ENCODE measurements around the gene CTSE. TPM values are rescaled to one million over a fixed set of nuclear protein-coding genes. Genes with fewer than 3 reads are reported as not detected.

CTSE gene
- total RNA-seq, 2 experiments from 2014 or later, result not detected

DNA sequence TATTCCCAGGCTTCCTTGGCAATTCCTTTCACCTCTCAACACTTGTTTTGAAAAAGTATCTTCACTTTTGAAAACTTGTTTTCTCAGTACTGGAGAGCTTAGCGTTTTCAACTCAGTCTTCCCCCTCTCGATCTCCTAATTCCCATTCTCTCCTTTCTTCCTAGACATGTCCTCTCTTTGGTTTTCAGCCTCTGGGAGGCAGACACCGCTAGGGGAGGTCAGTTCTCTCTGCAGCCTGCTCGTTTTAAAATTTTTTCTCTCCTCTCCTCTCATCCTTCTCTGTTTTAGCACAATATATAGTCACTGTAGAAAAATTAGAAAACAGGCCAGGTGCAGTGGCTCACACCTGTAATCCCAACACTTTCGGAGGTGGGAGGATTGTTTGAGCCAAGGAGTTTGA lies 16.6 kb upstream of the CTSE start:
- Mint-ChIP-seq H3K36me3 (ENCODE audit: low read depth) (no peaks in the 10 kb centered on the region), H3K27ac (no peak overlapping the region), H3K9me3 (no peaks in the 10 kb centered on the region), H3K27me3 (peaks cover 32% of the 10 kb centered on the region), H3K4me3 (no peak overlapping the region), H3K4me1 (peaks cover 18% of the 10 kb centered on the region)
- POLR2A ChIA-PET, result no interaction called here
- CTCF ChIA-PET, result interaction anchor here (0.9 to 1.2 kb wide), 3 partner anchors 10 to 66 kb away, joined by 3 to 10 read pairs (median 3); no protein-coding TSS in a partner anchor
- DNase-seq, result no peak

GRCh38 chr1:206039046-206039973 lies 15.6 kb upstream of the CTSE start:
- POLR2A ChIA-PET, result no interaction called here
- peaks cover 36% of the 10 kb centered on the region for H3K27me3 Mint-ChIP-seq
- CTCF ChIA-PET, result interaction anchor here (0.6 to 1.9 kb wide), 7 partner anchors 8 to 67 kb away, joined by 3 to 10 read pairs (median 3); no protein-coding TSS in a partner anchor

GRCh38 chr1:206037581-206037980 lies 13.9 kb upstream of the CTSE start:
- H3K4me3 Mint-ChIP-seq, result no peak overlapping the region
- ChIA-PET CTCF (interaction anchor here (1.5 to 1.9 kb wide), 2 partner anchors 60 to 69 kb away, joined by 4 to 6 read pairs; no protein-coding TSS in a partner anchor), POLR2A (no interaction called here)
- no peaks in the 10 kb centered on the region for H3K9me3 Mint-ChIP-seq
- H3K36me3 Mint-ChIP-seq (ENCODE audit: low read depth), result no peaks in the 10 kb centered on the region
- H3K27ac Mint-ChIP-seq, result no peak overlapping the region
- DNase-seq, result no peak
- peaks cover 23% of the 10 kb centered on the region for H3K4me1 Mint-ChIP-seq
- H3K27me3 Mint-ChIP-seq, result peaks cover 42% of the 10 kb centered on the region

More at GRCh38 chr1:206039046-206039973, 15.6 kb upstream of the CTSE start:
- no peak overlapping the region for H3K4me3 Mint-ChIP-seq
- H3K36me3 Mint-ChIP-seq (ENCODE audit: low read depth), result no peaks in the 10 kb centered on the region
- H3K27ac Mint-ChIP-seq, result peak overlapping the region; percentile 24
- peak; percentile 25 for DNase-seq
- no peaks in the 10 kb centered on the region for H3K9me3 Mint-ChIP-seq
- H3K4me1 Mint-ChIP-seq, result peaks cover 23% of the 10 kb centered on the region

DNA sequence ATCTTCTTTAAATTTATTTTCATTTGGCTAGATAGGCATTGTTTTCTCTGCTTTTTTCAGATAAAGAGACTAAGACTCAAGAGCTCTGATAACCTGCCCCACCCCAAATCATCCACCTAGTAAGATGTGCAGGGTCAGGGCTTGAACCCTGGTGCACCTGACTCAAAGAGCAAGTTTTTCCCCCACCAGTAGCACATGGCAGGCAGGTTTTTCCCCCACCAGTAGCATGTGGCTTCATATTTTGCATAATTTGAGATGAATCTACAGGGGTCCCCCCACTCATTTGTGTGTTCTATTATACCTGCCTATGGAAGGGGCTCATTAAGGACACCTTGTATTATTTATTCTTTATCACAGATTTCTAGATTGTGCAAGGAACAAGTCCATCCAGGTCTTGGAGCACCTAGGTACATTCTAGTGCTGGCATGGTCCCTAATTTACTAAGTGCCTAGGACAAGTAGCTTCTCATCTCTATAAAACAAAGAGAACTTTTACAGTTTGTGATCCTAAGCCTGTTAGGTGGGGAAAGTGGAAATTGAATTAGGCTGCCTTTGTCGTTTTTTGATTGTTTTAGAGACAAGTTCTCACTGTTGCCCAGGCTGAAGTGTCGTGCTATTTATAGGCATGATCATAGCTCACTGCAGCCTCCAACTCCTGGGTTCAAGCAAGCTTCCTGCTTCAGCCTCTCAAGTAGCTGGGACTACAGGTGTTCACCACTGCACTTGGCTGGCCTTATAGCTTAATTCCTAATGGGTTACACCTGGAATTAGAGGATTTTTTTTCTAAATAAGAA lies 13.2 kb upstream of the CTSE start:
- DNase-seq, result no peak
- Mint-ChIP-seq H3K4me3 (no peak overlapping the region), H3K27me3 (peaks cover 41% of the 10 kb centered on the region), H3K27ac (no peak overlapping the region), H3K9me3 (no peaks in the 10 kb centered on the region), H3K36me3 (ENCODE audit: low read depth) (no peaks in the 10 kb centered on the region), H3K4me1 (peaks cover 23% of the 10 kb centered on the region)
- ChIA-PET CTCF (interaction anchor here (1.0 to 1.9 kb wide), 2 partner anchors 59 to 70 kb away, joined by 3 to 6 read pairs; no protein-coding TSS in a partner anchor), POLR2A (no interaction called here)

DNA sequence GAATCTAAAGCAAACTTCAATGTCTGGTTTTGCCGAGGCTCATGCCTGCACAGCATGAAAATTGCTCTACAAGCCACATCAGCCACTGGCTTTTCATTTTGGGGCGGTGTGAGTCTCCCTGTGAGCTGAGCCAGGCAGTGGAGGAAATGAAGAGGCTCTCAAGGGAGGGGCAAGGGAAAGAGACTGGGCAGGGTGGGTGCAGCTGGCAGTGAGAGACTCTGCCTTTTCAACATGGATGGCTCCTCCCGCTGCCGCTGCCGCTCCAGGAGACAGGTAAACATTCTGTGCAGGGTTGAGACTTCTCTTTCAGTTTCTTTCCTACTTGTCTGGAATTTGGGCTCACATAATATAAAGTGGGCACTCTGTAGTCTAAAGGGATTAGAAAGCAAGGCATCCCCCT lies 11.3 kb upstream of the CTSE start:
- ChIA-PET POLR2A (no interaction called here), CTCF (interaction anchor here (8.5 kb wide), 1 partner anchor 71 kb away, joined by 181 read pairs; no protein-coding TSS in a partner anchor)
- peaks cover 34% of the 10 kb centered on the region for H3K27me3 Mint-ChIP-seq
- peaks cover 21% of the 10 kb centered on the region for H3K4me1 Mint-ChIP-seq
- no peak overlapping the region for H3K27ac Mint-ChIP-seq
- no peaks in the 10 kb centered on the region for H3K36me3 Mint-ChIP-seq (ENCODE audit: low read depth)
- H3K9me3 Mint-ChIP-seq, result no peaks in the 10 kb centered on the region
- no peak overlapping the region for H3K4me3 Mint-ChIP-seq
- no peak for DNase-seq

DNA sequence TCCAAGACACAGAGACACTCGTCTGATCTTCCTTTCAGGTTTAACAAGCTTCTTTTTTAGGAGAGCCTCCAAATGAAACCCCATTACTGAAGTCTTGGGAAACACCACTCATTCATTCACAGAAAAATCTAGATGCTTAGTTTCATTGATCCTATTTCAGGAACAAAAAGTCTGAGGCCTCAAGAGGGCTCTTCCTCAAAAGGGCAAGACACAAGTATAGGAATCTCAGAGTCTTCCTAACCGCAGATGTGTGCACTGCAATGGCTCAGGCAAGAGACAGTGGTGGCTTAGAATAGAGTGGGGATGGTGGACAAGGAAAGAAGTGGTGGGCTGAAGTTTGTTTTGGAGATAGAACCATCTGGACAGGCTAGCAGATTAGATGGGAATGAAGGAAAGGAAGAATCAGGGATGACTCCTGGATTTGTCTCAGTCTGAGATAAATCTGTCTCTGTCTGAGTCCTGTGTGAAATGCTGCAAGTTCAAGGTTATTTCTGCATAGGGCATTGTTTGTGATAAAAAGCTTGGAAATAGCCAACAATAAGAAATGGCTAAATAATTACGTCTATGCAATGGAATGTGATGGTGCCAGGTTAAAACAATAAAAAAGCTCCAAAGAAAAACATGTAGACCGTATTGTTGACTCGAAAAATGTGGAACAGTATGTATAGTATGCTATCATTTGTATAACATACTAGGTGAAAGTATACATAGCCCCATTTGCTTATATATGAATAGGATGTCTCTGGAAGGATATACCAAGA lies 8.9 kb upstream of the CTSE start:
- H3K4me3 Mint-ChIP-seq, result no peak overlapping the region
- peaks cover 7% of the 10 kb centered on the region for H3K4me1 Mint-ChIP-seq
- ChIA-PET CTCF (interaction anchor here (8.5 kb wide), 1 partner anchor 74 kb away, joined by 181 read pairs; no protein-coding TSS in a partner anchor), POLR2A (no interaction called here)
- no peaks in the 10 kb centered on the region for H3K9me3 Mint-ChIP-seq
- no peaks in the 10 kb centered on the region for H3K36me3 Mint-ChIP-seq (ENCODE audit: low read depth)
- H3K27ac Mint-ChIP-seq, result no peak overlapping the region
- peaks cover 33% of the 10 kb centered on the region for H3K27me3 Mint-ChIP-seq
- no peak for DNase-seq

DNA sequence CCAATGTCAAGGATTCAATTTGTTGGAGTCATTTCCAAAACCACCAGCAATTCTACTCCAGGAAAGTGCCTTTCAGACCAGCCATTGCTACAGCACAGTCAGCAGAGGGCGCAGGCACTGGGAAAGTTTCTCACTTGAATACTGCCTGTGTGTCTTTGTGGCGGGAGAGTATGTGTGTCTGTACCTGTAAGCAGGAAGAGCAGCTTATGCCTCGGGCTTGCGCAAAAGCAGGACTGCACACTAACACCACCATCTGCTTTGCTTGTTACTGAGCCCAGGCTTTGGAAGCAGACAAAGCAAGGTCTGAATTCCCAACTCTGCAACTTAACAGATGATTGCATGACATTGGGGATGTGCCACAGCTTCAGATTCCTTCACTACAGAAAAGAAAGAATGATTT lies 7.0 kb upstream of the CTSE start:
- peak; percentile 74 for DNase-seq
- peaks cover 36% of the 10 kb centered on the region for H3K27me3 Mint-ChIP-seq
- ChIA-PET CTCF (interaction anchor here (0.5 to 8.5 kb wide), 16 partner anchors 8 to 239 kb away, joined by 3 to 181 read pairs (median 4); no protein-coding TSS in a partner anchor), POLR2A (interaction anchor here (1.0 to 1.5 kb wide), 3 partner anchors 19 to 76 kb away, joined by 3 to 5 read pairs (median 4); no protein-coding TSS in a partner anchor)
- H3K9me3 Mint-ChIP-seq, result no peaks in the 10 kb centered on the region
- no peak overlapping the region for H3K4me3 Mint-ChIP-seq
- peaks cover 7% of the 10 kb centered on the region for H3K4me1 Mint-ChIP-seq
- no peaks in the 10 kb centered on the region for H3K36me3 Mint-ChIP-seq (ENCODE audit: low read depth)
- no peak overlapping the region for H3K27ac Mint-ChIP-seq

GRCh38 chr1:206030191-206030590 lies 6.5 kb upstream of the CTSE start:
- no peaks in the 10 kb centered on the region for H3K9me3 Mint-ChIP-seq
- POLR2A ChIA-PET, result interaction anchor here (1.0 to 1.5 kb wide), 3 partner anchors 19 to 76 kb away, joined by 3 to 5 read pairs (median 4); no protein-coding TSS in a partner anchor
- CTCF ChIA-PET, result interaction anchor here (0.9 to 8.5 kb wide), 12 partner anchors 9 to 239 kb away, joined by 3 to 181 read pairs (median 4); no protein-coding TSS in a partner anchor
- no peak overlapping the region for H3K4me3 Mint-ChIP-seq
- no peaks in the 10 kb centered on the region for H3K36me3 Mint-ChIP-seq (ENCODE audit: low read depth)
- H3K27ac Mint-ChIP-seq, result no peak overlapping the region
- DNase-seq, result no peak
- peaks cover 7% of the 10 kb centered on the region for H3K4me1 Mint-ChIP-seq
- H3K27me3 Mint-ChIP-seq, result peaks cover 39% of the 10 kb centered on the region

- no peaks in the 10 kb centered on the region for H3K36me3 Mint-ChIP-seq (ENCODE audit: low read depth)
- no peak overlapping the region for H3K27ac Mint-ChIP-seq
- POLR2A ChIA-PET, result no interaction called here
- DNase-seq, result no peak
- CTCF ChIA-PET, result interaction anchor here (1.2 to 8.5 kb wide), 8 partner anchors 8 to 77 kb away, joined by 3 to 181 read pairs (median 8); no protein-coding TSS in a partner anchor
- no peak overlapping the region for H3K4me3 Mint-ChIP-seq
- H3K27me3 Mint-ChIP-seq, result peaks cover 36% of the 10 kb centered on the region
- H3K9me3 Mint-ChIP-seq, result no peaks in the 10 kb centered on the region
- peaks cover 3% of the 10 kb centered on the region for H3K4me1 Mint-ChIP-seq
Observed at GRCh38 chr1:206029484-206029883, 5.8 kb upstream of the CTSE start.

GRCh38 chr1:206025283-206025820 lies 1.7 kb upstream of the CTSE start:
- Mint-ChIP-seq H3K9me3 (no peaks in the 10 kb centered on the region), H3K27me3 (peaks cover 34% of the 10 kb centered on the region), H3K4me1 (no peaks in the 10 kb centered on the region), H3K4me3 (no peak overlapping the region), H3K27ac (no peak overlapping the region), H3K36me3 (ENCODE audit: low read depth) (no peaks in the 10 kb centered on the region)
- ChIA-PET CTCF (no interaction called here), POLR2A (no interaction called here)
- no peak for DNase-seq

DNA sequence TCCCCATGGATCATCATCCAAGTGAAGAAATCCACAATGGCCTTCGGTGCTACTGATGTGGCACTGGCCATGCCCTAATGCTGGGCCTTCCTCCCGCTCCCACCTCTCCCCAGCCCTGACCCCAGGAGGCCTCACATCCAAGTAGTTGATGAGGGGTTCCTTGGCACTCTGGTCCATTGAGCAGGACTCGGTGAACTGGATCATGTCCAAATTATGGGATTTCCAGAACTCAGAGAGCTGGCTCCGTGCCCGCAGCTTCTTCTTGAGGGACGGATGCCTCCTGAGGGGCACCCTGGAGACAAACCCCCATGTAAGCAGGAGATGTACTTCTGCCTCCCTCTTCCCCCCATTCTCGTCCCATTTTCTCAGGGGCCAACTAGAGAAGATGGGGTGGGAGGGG lies 929 bp downstream of the CTSE start:
- Mint-ChIP-seq H3K4me3 (no peak overlapping the region), H3K36me3 (ENCODE audit: low read depth) (no peaks in the 10 kb centered on the region), H3K27ac (no peak overlapping the region), H3K9me3 (no peaks in the 10 kb centered on the region), H3K27me3 (peaks cover 32% of the 10 kb centered on the region), H3K4me1 (no peaks in the 10 kb centered on the region)
- no peak for DNase-seq
- CTCF ChIA-PET, result interaction anchor here (0.6 kb wide), 1 partner anchor 355 kb away, joined by 4 read pairs; no protein-coding TSS in a partner anchor
- POLR2A ChIA-PET, result no interaction called here

Data from activated CD4-positive, alpha-beta memory T cell treated with anti-CD3 and anti-CD28 coated beads, Interleukin-2, amount 10 ng/mL, durations not matched to agents 7 days and 5 days (primary cell).